Mucosa of rectum (tissue), 2 donors: ENCODE results near the gene TSPAN12.
"Not testable (repeated sequence)": the region's sequence is repeated elsewhere in the genome, so short reads cannot be mapped to it uniquely, and the experiment has no call there.

Experiments
- H3K27ac ChIP-seq, 2 donors: one replicate each; pipeline ENCODE4 v1.7.0; 2013; ENCODE audit warnings: inconsistent platforms in 2 of 2, low read depth in 2 of 2, low read length in 2 of 2
- H3K27me3 ChIP-seq, 2 donors: one replicate each; pipeline ENCODE4 v1.7.0; 2013; ENCODE audit warnings: low read length in 2 of 2; ENCODE audit not compliant: control insufficient read depth in 2 of 2, insufficient read depth in 2 of 2
- H3K36me3 ChIP-seq, 2 donors: one replicate each; pipeline ENCODE4 v1.7.0; 2013; ENCODE audit warnings: low read length in 2 of 2; ENCODE audit not compliant: control insufficient read depth in 2 of 2, insufficient read depth in 2 of 2
- H3K4me1 ChIP-seq, 2 donors: one replicate each; pipeline ENCODE4 v1.7.0; 2013; ENCODE audit warnings: low read length in 2 of 2, mild to moderate bottlenecking in 1 of 2; ENCODE audit not compliant: control insufficient read depth in 2 of 2, insufficient read depth in 2 of 2
- H3K4me3 ChIP-seq, 2 donors: one replicate each; pipeline ENCODE4 v1.7.0; 2013; ENCODE audit warnings: low read length in 2 of 2
- H3K9ac ChIP-seq, 2 donors: one replicate each; pipeline ENCODE4 v1.7.0; 2013; ENCODE audit warnings: low read length in 2 of 2, low read depth in 1 of 2, mild to moderate bottlenecking in 1 of 2
- H3K9me3 ChIP-seq, 2 donors: one replicate each; pipeline ENCODE4 v1.7.0; 2013; ENCODE audit warnings: low read length in 2 of 2; ENCODE audit not compliant: control insufficient read depth in 2 of 2
- donor health status: healthy.
- donor health status: Normal muscosa, but diverticular disease.

Gene TSPAN12

DNA sequence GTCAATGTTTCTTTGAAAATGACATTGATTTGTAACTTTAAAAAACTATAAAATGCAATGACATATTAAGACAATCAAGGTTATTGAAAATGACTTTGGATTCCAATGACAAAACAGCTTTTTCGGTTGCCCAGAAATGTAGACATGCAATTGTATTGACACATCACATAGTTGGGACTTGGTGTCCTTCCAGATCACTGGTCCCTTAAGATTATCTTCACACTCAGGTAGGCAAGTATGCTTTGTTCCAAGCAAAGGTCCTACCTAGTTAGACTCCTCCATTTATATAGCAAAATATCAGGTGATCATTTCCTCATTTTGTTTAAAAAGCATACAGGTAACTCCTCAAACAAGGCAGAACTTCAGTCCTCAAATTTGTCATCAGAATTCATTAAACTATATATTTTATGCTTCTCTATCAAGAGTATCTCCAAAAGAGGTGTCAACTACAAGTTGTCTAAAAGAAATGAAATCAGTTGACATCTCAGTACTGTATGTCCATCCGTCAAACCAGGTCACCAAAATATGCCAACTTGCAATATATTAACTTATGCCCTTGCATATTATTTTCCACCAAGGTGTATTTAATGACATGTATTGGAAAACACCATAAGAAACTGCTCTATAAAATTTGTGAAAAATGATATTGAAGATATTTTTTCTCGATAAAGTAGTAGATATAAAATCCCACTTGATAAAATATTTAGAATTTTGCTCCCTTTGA, 64.6 kb downstream of the TSPAN12 start:
- Histone ChIP-seq H3K9me3 (no peaks in the 10 kb centered on the region), H3K36me3 (no peaks in the 10 kb centered on the region), H3K9ac (no peak overlapping the region), H3K4me3 (no peak overlapping the region), H3K27ac (no peak overlapping the region), H3K27me3 (no peaks in the 10 kb centered on the region), H3K4me1 (no peaks in the 10 kb centered on the region)

DNA sequence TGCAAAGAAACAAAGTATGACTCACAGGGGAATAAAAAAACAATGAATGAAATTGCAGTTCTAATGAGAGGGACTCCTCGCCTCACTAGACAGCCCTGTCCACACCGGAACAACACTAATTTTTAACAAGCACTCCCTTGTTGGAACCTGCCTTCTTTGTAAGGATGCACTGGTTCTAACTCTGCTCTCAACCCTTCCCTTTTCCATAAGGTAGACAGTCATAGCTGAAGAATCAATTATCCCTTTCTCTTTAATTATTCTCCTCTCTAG, 65.1 kb downstream of the TSPAN12 start:
- Histone ChIP-seq H3K4me1 (no peaks in the 10 kb centered on the region), H3K27ac (no peak overlapping the region), H3K36me3 (no peaks in the 10 kb centered on the region), H3K27me3 (no peaks in the 10 kb centered on the region), H3K4me3 (no peak overlapping the region), H3K9ac (no peak overlapping the region), H3K9me3 (no peaks in the 10 kb centered on the region)

DNA sequence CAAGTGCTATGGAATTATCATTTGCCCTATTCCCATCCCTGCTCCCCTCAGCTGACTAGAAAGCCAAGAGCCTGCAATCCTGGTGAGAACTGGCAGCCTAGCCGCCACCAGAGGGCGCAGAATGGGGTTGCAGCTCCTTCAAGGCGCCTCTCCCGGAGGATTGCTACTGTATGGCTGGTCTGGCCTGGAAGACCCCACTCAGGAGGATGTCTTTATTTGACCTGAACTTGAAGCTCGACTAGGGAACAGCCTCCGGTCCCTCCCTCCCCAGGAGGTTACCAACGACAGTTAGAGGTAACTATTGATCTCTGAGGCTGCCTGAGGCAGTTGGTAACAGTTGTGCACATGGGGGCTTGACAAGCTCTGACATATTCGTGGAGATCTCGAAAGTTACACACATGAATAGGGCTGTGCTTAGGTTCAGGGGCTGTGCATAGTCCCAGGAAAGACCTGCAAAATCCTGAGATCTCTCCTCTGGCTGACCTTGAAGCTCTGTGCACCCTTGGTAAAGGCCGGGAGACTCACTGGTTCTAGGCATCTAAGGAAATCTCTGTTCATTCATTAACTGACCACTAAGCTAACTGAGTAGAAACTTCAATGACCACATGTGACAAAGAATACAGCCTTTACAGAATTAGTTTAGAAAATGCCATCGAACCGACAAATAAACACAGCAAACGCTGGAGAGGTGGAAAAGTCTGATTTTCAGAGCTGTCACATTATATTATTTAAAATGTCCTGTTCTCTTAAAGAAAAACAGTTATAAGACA, 65.7 kb downstream of the TSPAN12 start:
- Histone ChIP-seq H3K27ac (no peak overlapping the region), H3K9ac (no peak overlapping the region), H3K4me1 (no peaks in the 10 kb centered on the region), H3K27me3 (no peaks in the 10 kb centered on the region), H3K4me3 (no peak overlapping the region), H3K9me3 (no peaks in the 10 kb centered on the region), H3K36me3 (no peaks in the 10 kb centered on the region)

DNA sequence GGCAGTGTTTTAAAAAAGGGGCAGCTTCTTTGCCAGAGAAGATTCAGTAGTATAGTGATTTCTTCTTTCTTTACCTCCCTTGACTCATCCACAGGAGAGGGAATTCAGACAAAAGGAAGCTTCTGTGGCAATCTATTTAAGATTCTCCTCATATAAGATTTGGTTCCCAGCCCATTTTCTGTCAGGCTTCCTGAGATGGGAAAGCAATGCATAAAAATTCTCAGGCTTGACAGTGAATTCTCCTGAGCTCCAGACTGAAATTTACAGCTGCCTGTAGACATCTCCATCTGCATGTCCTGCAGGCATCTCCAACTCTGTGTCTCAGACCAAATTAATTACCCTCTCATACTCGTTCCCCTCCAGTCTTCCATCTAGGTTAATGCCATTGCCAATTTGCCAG, 72.8 kb downstream of the TSPAN12 start:
- Histone ChIP-seq H3K4me3 (no peak overlapping the region), H3K9ac (no peak overlapping the region), H3K36me3 (no peaks in the 10 kb centered on the region), H3K27ac (no peak overlapping the region), H3K4me1 (no peaks in the 10 kb centered on the region), H3K27me3 (no peaks in the 10 kb centered on the region), H3K9me3 (no peaks in the 10 kb centered on the region)

DNA sequence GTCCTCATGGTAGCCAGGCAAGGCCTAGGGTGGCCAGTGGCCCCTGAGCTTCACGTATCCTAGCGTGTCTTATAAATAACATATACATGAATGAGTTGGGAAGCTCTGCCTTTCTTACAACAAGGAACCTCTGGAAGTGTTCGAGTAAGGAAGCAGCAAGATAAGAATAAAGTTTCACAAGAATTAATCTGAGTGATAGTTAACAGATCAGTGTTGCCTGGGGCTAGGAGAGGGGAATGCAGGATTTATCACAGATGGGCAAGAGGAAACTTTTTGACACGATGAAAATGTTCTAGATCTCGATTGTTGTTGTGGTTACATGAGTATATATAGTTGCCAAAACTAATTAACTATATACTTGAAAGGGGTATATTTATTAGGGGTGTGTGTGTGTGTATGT, 74.2 kb downstream of the TSPAN12 start:
- Histone ChIP-seq H3K9ac (no peak overlapping the region), H3K27ac (no peak overlapping the region), H3K4me1 (no peaks in the 10 kb centered on the region), H3K4me3 (no peak overlapping the region), H3K9me3 (no peaks in the 10 kb centered on the region), H3K27me3 (no peaks in the 10 kb centered on the region), H3K36me3 (no peaks in the 10 kb centered on the region)

DNA sequence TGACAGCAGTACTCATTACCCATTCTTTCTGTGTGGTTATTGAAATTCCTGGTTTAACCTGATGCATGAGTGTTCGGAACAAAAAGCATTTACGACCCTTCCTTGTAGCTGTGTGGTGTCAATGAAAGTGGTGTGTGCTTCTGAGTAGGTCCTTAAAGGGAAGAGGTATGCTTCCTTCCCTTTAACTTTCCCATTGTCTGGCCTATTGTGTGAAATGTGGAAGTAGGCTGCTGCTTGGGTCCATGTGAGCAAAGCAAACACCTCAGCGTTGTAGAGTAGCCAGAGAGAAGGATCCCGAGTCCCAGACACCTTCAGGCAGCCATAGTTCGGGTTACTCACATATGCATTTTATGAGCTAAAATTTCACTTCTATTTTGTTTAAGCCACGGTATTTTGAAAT, 74.7 kb downstream of the TSPAN12 start:
- no peaks in the 10 kb centered on the region for H3K27me3 ChIP-seq
- no peak overlapping the region for H3K4me3 ChIP-seq
- H3K9me3 ChIP-seq, result no peaks in the 10 kb centered on the region
- H3K9ac ChIP-seq, result no peak overlapping the region
- no peaks in the 10 kb centered on the region for H3K36me3 ChIP-seq
- no peak overlapping the region for H3K27ac ChIP-seq
- no peaks in the 10 kb centered on the region for H3K4me1 ChIP-seq

DNA sequence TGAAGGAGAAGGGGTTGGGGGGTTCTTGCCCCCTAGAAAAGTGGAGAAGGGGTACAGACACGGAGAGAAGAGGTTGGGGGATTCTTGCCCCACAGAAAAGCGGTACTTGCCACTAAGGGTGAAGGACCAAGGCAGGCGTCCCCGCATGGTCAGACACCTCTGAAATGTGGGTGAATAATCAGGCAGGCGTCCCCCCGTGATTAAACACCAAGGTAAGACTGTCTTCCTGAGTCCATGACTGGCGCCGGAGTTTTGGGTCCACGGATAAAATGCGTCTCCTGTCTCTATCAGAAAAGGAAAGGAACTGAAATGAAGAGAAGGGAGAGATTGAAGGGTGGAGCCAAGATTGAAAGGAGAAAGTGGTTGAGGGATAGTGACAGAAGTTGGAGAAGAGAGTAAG, 76.0 kb downstream of the TSPAN12 start:
- not testable (repeated sequence) for H3K36me3 ChIP-seq, H3K9ac ChIP-seq, H3K27ac ChIP-seq

DNA sequence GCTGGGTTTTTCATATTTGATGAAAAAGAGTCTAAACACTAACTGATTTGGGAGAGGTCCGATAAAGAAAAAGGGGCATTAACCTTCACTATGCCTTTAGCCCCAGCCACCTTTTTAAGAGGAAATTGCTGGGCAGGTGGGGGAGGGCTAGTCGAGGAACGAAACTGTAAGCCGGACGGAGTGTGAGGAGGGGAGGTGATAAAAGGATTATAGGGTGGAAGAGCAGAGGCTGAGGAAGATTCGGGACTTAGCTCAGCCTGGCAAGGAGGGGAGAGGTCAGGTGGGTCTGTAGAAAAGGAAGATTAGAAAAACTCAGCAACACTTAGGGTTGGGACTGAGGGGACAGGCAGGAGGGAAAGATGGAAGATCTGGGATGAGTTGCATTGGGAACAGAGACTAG, 77.0 kb downstream of the TSPAN12 start:
- Histone ChIP-seq H3K27me3 (no peaks in the 10 kb centered on the region), H3K27ac (no peak overlapping the region), H3K9ac (no peak overlapping the region), H3K4me3 (no peak overlapping the region), H3K36me3 (no peaks in the 10 kb centered on the region), H3K4me1 (no peaks in the 10 kb centered on the region), H3K9me3 (no peaks in the 10 kb centered on the region)

More for the DNA sequence above, 76.0 kb downstream of the TSPAN12 start:
- not testable (repeated sequence) for H3K9me3 ChIP-seq, H3K4me3 ChIP-seq, H3K27me3 ChIP-seq, H3K4me1 ChIP-seq

DNA sequence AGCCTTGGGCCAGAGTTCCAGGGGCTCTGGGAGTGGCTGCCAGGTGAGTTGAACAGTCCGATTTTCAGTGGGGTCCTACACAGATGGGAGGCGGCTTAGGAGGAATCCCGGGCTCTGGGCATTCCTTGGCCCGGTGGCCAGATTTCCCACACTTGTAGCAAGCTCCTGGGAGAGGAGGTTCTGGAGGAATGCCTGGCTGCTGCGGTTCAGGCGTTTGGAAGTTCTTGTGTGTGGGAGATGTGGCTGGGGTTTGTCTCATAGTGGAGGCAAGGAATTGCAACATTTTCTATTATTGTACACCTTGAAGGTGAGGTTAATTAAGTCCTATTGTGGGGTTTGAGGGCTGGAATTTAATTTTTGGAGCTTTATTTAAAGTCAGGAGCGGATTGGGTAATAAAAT, 77.5 kb downstream of the TSPAN12 start:
- H3K27ac ChIP-seq, H3K4me1 ChIP-seq, H3K4me3 ChIP-seq, H3K9me3 ChIP-seq, H3K36me3 ChIP-seq, H3K9ac ChIP-seq, H3K27me3 ChIP-seq: not testable (repeated sequence)

DNA sequence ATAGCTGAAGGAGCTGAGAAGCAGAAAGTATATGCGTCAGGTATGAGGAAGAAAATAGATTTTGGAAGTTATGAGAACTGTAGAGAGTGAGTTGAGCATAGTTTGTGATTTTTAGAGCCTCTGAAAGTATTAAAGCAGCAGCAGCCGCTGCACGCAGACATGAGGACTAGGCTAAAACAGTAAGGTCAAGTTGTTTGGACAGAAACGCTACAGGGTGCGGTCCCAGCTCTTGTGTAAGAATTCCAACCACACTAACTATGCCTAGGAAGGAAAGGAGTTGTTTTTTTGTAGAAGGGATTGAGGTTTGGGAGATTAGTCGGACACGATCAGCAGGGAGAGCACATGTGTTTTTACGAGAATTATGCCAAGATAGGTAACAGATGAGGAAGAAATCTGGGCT, 78.9 kb downstream of the TSPAN12 start:
- H3K4me1 ChIP-seq, H3K9ac ChIP-seq, H3K36me3 ChIP-seq, H3K4me3 ChIP-seq, H3K27me3 ChIP-seq, H3K9me3 ChIP-seq, H3K27ac ChIP-seq: not testable (repeated sequence)
